ENCODE data around the gene EDN2.

EDN2 gene

GRCh38 chr1:41435570-41436178 is 48.8 kb downstream of the EDN2 start:
- DNase-seq: peak; percentile 71

- no peak for DNase-seq
Observed at GRCh38 chr1:41434748-41435449, 49.6 kb downstream of the EDN2 start.

- DNase-seq: no peak
Observed at GRCh38 chr1:41434306-41434705, 50.2 kb downstream of the EDN2 start.

GRCh38 chr1:41433501-41433900 is 51.0 kb downstream of the EDN2 start:
- DNase-seq: no peak

- peak; percentile 85 for DNase-seq
Observed at GRCh38 chr1:41432481-41433280, 51.8 kb downstream of the EDN2 start.

- DNase-seq: no peak
Observed at GRCh38 chr1:41431490-41432350, 52.8 kb downstream of the EDN2 start.

- DNase-seq: no peak
Observed at GRCh38 chr1:41430582-41430981, 53.9 kb downstream of the EDN2 start.

GRCh38 chr1:41430069-41430468 is 54.4 kb downstream of the EDN2 start:
- DNase-seq: no peak

GRCh38 chr1:41429641-41430035 is 54.8 kb downstream of the EDN2 start:
- DNase-seq: no peak

Measured in fibroblast of skin of right quadriceps (primary cell).